ENCODE measurements around the gene NELFB.

NELFB gene

DNA sequence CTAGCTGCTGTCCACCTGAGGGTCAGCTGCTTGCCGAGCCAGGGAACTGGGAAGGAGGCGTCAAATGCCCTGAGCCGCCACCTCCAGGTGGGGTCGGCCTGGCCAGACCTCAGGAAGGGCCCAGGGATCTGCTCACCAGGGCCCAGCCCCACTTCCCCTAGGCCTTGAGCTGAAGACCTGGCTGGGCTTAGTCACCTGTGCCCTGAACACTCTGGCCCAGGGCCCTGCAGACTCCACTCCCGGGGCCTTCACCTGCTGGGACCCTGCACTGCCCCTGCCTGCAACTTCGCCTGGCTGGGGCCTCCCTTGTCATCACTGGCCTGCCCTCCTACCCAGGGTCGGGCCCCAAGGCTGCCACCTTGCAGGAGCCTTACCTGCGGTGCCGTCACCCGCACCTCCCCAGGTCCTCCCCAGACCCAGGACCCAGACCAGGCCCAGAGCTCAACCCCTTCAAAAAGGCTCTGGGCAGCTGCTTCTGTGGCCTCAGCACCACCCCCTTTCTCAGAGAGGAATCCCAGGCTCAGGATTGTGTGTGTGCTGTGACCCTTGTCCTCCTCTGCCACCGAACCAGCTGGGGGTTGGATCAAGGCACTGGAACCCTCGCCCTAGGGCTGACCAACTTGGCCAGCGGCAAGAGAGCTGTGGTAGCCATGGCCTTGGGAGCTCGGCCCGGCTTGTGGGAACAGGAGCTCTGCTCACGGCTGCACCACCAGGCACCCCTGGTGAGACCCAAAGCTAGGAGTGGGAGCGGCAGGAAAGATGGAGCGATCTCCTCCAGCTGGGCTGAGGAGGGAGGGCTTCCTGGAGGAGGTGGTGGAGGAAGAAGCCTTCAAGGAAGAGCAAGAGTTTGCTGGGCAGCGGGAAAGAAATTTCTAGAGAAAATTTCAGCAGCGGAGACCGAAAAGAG lies 1.2 kb upstream of the NELFB start:
- DNase-seq: no peak
- TF ChIP-seq GATA1 (IDR thresholded peaks at IDR 0.05; ENCODE audit: low read depth, low read length): no peak
- no peak for TF ChIP-seq POLR2A (IDR thresholded peaks at IDR 0.05; ENCODE audit: low read length)

DNA sequence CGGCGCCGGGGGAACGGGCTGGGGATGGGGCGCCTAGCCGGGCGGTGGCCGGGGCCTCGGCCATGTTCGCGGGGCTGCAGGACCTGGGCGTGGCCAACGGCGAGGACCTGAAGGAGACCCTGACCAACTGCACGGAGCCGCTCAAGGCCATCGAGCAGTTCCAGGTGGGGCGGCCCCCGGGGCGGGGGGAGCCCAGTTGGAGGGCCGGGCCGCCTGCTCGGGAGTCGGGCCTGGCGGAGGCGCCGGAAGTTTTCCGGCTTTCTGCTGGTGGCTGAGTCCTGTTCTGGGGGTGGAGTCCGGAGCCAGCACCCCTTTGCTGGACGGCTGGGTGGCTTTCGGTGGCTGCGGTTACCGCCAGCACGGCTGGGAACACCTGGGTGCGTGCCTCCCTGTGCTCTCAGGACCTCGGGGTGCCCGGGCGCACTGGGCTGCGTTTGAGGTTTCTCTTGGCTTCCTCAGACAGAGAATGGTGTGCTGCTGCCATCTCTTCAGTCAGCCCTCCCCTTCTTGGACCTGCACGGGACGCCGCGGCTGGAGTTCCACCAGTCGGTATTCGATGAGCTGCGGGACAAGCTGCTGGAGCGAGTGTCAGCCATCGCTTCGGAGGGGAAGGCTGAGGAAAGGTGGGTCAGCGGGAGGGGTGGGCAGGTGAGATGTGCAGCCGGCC lies 454 bp downstream of the NELFB start:
- no peak for DNase-seq
- TF ChIP-seq GATA1 (IDR thresholded peaks at IDR 0.05; ENCODE audit: low read depth, low read length): no peak
- no peak for TF ChIP-seq POLR2A (IDR thresholded peaks at IDR 0.05; ENCODE audit: low read length)

DNA sequence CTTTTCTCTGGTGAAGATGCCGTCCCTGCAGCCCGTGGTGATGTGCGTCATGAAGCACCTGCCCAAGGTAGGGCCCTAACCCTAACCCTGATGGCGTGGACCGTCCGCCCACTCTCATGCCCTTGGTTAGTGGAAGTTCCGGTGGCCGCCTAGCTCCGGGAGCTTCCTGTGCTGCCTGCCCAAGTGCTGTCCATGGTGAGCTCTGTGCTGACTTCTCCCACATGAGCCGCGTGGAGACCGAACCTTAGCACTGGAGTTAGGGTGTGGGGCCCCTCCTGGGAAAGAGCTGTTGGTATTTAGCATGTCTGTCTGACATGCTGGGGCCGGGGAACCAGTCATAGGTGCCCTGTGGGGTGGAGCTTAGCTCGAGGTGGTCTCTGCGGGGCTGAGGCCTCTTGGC lies 1.2 kb downstream of the NELFB start:
- no peak for TF ChIP-seq GATA1 (IDR thresholded peaks at IDR 0.05; ENCODE audit: low read depth, low read length)
- no peak for TF ChIP-seq POLR2A (IDR thresholded peaks at IDR 0.05; ENCODE audit: low read length)
- no peak for DNase-seq

DNA sequence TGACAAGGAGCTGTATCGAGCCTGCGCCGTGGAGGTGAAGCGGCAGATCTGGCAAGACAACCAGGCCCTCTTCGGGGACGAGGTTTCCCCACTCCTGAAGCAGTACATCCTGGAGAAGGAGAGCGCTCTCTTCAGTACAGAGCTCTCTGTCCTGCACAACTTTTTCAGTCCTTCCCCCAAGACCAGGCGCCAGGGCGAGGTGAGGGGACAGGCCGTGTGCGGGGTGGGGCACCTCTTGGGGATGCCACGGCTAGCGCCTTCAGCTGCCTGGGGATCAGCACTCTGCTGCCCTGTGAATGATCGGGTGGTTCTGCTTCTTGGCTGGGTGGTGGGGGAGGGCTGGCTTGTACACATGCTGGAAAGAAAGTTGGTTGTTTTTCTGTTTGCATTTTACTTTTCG lies 1.7 kb downstream of the NELFB start:
- TF ChIP-seq POLR2A (IDR thresholded peaks at IDR 0.05; ENCODE audit: low read length) (no peak), GATA1 (IDR thresholded peaks at IDR 0.05; ENCODE audit: low read depth, low read length) (no peak)
- DNase-seq: peak in 1 of 2 experiments; percentile 35

DNA sequence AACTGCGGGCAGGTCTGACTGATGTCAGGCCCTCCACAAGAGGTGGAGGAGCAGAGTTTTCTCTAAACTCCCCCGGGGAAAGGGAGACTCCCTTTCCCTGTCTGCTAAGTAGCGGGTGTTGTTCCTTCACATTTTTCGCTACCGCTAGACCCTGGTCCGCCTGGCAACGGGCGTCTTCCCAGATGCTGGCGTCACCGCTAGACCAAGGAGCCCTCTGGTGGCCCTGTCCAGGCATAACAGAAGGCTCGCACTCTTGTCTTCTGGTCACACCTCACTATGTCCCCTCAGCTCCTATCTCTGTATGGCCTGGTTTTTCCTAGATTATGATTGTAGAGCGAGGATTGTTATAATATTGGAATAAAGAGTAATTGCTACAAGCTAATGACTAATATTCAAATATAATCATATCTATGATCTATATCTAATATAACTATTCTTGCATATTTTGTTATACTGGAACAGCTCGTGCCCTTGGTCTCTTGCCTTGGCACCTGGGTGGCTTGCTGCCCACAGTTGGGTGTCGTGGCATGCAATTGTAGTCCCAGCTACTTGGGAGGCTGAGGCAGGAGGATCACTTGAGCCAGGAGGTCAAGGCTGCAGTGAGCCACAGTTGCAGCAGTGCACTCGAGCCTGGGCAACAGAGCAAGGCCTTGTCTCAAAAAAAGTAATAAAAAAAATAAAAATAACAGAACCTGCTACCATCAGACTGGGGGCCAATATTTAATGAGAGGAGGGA lies 7.2 kb downstream of the NELFB start:
- DNase-seq: peak; percentile 32 to 41

DNA sequence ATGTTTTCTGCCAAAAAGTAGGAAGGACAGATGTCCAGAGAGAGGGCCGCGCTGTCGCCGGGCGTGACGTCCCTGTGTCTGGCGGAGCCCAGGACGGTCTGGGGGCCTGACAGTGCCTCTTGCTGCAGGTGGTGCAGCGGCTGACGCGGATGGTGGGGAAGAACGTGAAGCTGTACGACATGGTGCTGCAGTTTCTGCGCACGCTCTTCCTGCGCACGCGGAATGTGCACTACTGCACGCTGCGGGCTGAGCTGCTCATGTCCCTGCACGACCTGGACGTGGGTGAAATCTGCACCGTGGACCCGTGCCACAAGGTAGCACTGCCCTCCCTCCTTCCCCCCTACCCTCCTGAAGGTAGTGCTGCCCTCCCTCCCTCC lies 7.8 kb downstream of the NELFB start:
- TF ChIP-seq POLR2A (IDR thresholded peaks at IDR 0.05; ENCODE audit: low read length) (no peak), GATA1 (IDR thresholded peaks at IDR 0.05; ENCODE audit: low read depth, low read length) (no peak)

DNA sequence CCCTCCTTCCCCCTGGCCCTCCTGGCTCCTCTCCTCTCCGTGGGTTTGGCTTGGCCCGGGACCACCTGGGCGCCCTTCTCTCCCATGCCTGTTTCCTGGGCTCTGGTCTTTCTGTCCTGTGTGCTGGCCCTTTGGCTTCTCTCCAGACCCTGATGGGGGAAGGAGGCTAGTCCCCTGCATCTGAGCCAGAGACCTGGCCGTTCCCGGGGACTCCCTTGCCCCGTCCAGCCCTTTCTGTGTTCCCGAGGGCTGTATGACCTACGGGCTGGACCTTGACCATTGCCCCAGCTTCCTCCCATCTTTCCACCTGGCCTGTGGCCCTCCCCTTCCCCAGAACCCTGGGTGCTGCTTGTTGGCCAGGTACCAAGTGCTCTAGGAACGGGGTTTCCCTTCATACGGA lies 8.4 kb downstream of the NELFB start:
- TF ChIP-seq POLR2A (IDR thresholded peaks at IDR 0.05; ENCODE audit: low read length) (no peak), GATA1 (IDR thresholded peaks at IDR 0.05; ENCODE audit: low read depth, low read length) (no peak)
- DNase-seq: no peak

More for the DNA sequence above, 7.8 kb downstream of the NELFB start:
- DNase-seq: no peak

DNA sequence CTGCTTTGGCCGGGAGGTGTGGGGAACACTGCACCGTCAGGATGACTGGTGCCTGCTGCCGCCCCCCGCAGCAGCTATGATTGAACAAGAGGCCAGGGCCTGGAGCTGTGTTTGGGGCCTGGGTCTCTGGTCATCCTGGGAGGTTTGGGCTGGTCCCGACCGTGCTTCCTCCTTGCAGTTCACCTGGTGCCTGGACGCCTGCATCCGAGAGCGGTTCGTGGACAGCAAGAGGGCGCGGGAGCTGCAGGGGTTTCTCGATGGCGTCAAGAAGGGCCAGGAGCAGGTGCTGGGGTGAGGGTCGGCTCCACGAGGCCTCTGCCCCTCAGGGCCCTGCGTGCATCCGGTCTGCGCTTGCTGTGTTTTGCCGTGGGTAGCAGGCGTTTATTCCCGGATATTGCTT lies 8.9 kb downstream of the NELFB start:
- TF ChIP-seq POLR2A (IDR thresholded peaks at IDR 0.05; ENCODE audit: low read length): no peak
- TF ChIP-seq GATA1 (IDR thresholded peaks at IDR 0.05; ENCODE audit: low read depth, low read length): no peak
- DNase-seq: no peak

DNA sequence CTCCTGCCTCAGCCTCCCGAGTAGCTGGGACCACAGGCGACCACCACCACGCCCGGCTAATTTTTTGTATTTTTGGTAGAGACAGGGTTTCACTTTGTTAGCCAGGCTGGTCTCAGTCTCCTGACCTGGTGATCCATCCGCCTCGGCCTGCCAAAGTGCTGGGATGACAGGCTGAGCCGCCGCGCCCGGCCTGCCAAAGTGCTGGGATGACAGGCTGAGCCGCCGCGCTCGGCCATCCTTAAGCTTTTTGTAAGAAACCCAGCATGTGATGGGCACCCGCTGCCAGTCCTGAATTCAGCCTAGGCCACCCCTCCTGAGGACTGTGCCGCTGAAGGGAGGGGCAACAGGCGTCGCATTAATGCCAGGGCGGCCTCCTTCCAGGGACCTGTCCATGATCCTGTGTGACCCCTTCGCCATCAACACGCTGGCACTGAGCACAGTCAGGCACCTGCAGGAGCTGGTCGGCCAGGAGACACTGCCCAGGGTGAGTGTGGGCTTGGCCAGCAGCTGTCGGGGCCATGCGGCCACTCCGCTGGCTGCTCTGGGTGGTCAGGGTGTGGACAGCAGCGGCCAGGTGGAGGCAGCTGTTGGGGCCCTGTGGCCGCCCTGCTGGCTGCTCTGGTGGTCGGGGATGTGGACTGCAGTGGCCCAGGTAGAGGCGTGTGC lies 10.5 kb downstream of the NELFB start:
- TF ChIP-seq GATA1 (IDR thresholded peaks at IDR 0.05; ENCODE audit: low read depth, low read length) (no peak), POLR2A (IDR thresholded peaks at IDR 0.05; ENCODE audit: low read length) (no peak)
- DNase-seq: no peak

DNA sequence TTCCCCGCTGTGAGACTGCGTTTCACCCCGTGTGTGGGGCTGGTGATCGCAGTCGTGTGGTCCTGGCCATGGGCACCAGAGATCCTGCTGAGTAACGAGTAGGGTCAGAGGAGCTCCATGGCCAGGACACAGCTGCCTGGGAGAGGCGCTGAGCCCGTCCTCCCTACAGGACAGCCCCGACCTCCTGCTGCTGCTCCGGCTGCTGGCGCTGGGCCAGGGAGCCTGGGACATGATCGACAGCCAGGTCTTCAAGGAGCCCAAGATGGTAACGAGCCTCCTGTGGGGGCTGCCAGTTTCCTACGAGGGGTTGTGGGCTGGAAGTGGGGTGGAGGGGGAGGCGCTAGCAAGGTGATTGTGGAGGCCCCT lies 11.0 kb downstream of the NELFB start:
- DNase-seq: no peak
- TF ChIP-seq POLR2A (IDR thresholded peaks at IDR 0.05; ENCODE audit: low read length): no peak
- no peak for TF ChIP-seq GATA1 (IDR thresholded peaks at IDR 0.05; ENCODE audit: low read depth, low read length)

DNA sequence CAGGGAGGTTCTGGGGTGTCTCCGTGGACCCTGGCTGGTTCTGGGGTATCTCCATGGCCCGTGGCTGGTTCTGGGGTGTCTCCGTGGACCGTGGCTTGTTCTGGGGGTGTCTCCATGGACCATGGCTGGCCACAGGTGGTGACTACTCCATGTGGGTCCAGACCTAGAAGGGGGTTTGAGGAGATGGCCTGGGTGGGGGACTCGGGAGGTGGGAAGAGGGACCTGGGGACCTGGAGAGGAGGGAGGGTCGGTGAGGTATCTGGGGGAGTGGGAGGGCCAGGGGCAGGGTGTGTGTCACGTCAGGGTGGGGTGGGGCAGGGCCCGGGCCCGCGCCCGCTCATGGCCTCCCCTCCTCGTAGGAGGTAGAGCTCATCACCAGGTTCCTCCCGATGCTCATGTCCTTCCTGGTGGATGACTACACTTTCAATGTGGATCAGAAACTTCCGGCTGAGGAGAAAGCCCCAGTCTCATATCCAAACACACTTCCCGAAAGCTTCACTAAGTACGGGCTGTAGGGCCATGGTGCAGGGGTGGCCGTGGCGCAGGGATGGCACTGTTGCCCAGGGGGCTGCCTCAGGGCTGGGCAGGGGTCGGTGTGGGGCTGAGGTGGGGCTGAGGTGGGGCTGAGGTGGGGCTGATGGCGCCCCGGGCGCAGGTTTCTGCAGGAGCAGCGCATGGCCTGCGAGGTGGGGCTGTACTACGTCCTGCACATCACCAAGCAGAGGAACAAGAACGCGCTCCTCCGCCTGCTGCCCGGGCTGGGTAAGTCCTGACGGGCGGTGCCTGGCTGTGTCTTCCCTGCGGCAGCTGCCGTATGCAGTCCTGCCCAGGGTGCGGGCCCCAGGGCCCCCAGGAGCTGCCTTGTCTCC lies 11.7 kb downstream of the NELFB start:
- TF ChIP-seq POLR2A (IDR thresholded peaks at IDR 0.05; ENCODE audit: low read length) (no peak), GATA1 (IDR thresholded peaks at IDR 0.05; ENCODE audit: low read depth, low read length) (no peak)
- DNase-seq: no peak

DNA sequence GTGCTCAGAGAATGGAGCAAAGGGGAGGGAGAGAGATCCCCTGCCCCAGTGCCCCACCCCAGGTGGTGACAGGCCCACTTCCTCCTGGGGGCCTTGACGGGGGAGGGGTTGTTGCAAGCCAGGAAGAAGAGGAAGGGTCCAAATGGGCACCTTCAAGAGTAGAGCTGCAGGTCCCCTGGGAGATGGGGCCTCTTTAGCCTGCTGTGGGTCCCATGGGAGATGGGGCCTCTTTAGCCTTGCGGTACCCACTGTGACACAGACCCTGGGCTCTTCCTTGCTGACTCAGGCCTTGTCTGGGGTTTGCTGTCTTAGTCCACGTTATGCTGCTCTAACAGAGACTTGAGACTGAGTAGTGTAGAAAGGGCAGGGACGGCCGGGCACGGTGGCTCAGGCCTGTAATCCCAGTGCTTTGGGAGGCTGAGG lies 12.8 kb downstream of the NELFB start:
- DNase-seq: no peak
- no peak for TF ChIP-seq GATA1 (IDR thresholded peaks at IDR 0.05; ENCODE audit: low read depth, low read length)
- no peak for TF ChIP-seq POLR2A (IDR thresholded peaks at IDR 0.05; ENCODE audit: low read length)
